ENCODE data around the gene TRIM65. TPM values are rescaled to one million over a fixed set of nuclear protein-coding genes. Genes with fewer than 3 reads are reported as not detected.

Gene TRIM65
- polyA plus RNA-seq, 1 donor = 18.5 TPM

Other genes starting within 250 kb of the TRIM65 start
- gene RECQL5, start 229.8 kb downstream of the TRIM65 start, polyA plus RNA-seq (ENCODE audit: insufficient read length) = 19.4 TPM
- 83.7 TPM for gene SAP30BP, start 229.6 kb downstream of the TRIM65 start, polyA plus RNA-seq (ENCODE audit: insufficient read length)
- gene ITGB4, start 175.5 kb downstream of the TRIM65 start, polyA plus RNA-seq (ENCODE audit: insufficient read length) = 7.6 TPM
- gene GALK1, start 131.8 kb downstream of the TRIM65 start, polyA plus RNA-seq (ENCODE audit: insufficient read length) = 32.2 TPM
- 30.9 TPM for gene UNK, start 112.1 kb downstream of the TRIM65 start, polyA plus RNA-seq (ENCODE audit: insufficient read length)
- 6.2 TPM for gene UNC13D, start 52.5 kb downstream of the TRIM65 start, polyA plus RNA-seq (ENCODE audit: insufficient read length)
- 64.3 TPM for gene WBP2, start 41.6 kb downstream of the TRIM65 start, polyA plus RNA-seq (ENCODE audit: insufficient read length)
- 26.3 TPM for gene TRIM47, start 18.4 kb downstream of the TRIM65 start, polyA plus RNA-seq (ENCODE audit: insufficient read length)
- gene MRPL38, start 7.9 kb upstream of the TRIM65 start, polyA plus RNA-seq (ENCODE audit: insufficient read length) = 68.7 TPM
- gene FBF1, start 44.1 kb upstream of the TRIM65 start, polyA plus RNA-seq (ENCODE audit: insufficient read length) = 6.8 TPM
- 20.4 TPM for gene ACOX1, start 82.2 kb upstream of the TRIM65 start, polyA plus RNA-seq (ENCODE audit: insufficient read length)
- 9.6 TPM for gene TEN1, start 82.3 kb upstream of the TRIM65 start, polyA plus RNA-seq (ENCODE audit: insufficient read length)
- 4.8 TPM for gene CDK3, start 103.9 kb upstream of the TRIM65 start, polyA plus RNA-seq (ENCODE audit: insufficient read length)
- gene EVPL, start 130.4 kb upstream of the TRIM65 start, polyA plus RNA-seq (ENCODE audit: insufficient read length) = 0.54 TPM
- gene SRP68, start 175.6 kb upstream of the TRIM65 start, polyA plus RNA-seq (ENCODE audit: insufficient read length) = 86.8 TPM
- gene GALR2, start 177.8 kb upstream of the TRIM65 start, polyA plus RNA-seq (ENCODE audit: insufficient read length) = not detected
- gene ZACN, start 182.2 kb upstream of the TRIM65 start, polyA plus RNA-seq (ENCODE audit: insufficient read length) = 10.4 TPM
- 84.2 TPM for gene EXOC7, start 206.8 kb upstream of the TRIM65 start, polyA plus RNA-seq (ENCODE audit: insufficient read length)
- gene FOXJ1, start 244.3 kb upstream of the TRIM65 start, polyA plus RNA-seq (ENCODE audit: insufficient read length) = not detected